ENCODE data around the gene THUMPD1. TPM values are rescaled to one million over a fixed set of nuclear protein-coding genes. Genes with fewer than 3 reads are reported as not detected.

Gene THUMPD1
- total and polyA plus RNA-seq, 2 of the 8 experiments (the other 6 are each of a cell fraction or from before 2014, with no cell fraction given) = 31.6 to 49.4 TPM

DNA sequence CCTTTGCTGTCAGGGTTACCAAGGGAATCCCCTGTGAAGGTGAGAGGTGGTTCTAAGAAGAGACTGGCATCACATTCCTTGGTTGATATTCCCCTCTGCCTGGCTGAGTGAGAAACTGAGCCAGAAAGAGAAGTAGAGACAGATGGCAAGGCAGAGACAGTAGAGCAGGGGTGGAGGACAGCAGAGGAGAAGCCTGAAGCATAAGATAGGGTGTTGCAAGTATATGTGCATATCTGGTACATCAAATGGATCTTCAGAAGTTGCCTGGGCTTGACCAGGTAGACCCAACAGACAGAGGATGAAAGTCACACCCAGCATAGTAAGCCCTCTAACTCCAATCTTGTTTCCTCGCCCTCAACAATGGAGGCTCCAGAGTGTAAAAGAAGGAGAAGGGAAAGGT, 7.9 kb upstream of the THUMPD1 start:
- H3K79me1 ChIP-seq (ENCODE audit: low read depth, low read length) = no peaks in the 10 kb centered on the region
- no peak overlapping the region for H2BK15ac ChIP-seq (ENCODE audit: low read length)
- H3K9ac ChIP-seq (replicated peaks in 1 of 4; ENCODE audit: extremely low read depth in 1 of 4, low read depth in 3 of 4, low read length in 3 of 4) = no peak overlapping the region
- H3K27ac ChIP-seq (ENCODE audit: low read depth, low read length) = no peak overlapping the region
- H3K56ac ChIP-seq (replicated peaks; ENCODE audit: insufficient read length, low read depth, low read length) = no peak overlapping the region
- H4K8ac ChIP-seq (ENCODE audit: extremely low read depth, insufficient read depth, low read length) = no peak overlapping the region
- DNase-seq (ENCODE audit: low read depth in 1 of 2, low spot score in 2 of 2) = no peak
- no peaks in the 10 kb centered on the region for H3K23me2 ChIP-seq (ENCODE audit: low read depth, low read length)
- H4K20me1 ChIP-seq (replicated peaks in 1 of 2; ENCODE audit: control insufficient read depth in 1 of 2, insufficient read depth in 2 of 2, low read length in 2 of 2) = no peaks in the 10 kb centered on the region
- no peak overlapping the region for H2BK120ac ChIP-seq (replicated peaks; ENCODE audit: low read depth, low read length)
- H2BK12ac ChIP-seq (ENCODE audit: low read depth, low read length) = no peak overlapping the region
- no peak overlapping the region for H3K18ac ChIP-seq (ENCODE audit: extremely low read depth, low read length)
- ChIA-PET POLR2A (ENCODE audit: partially characterized antibody) (no interaction called here), CTCF (ENCODE audit: partially characterized antibody) (no interaction called here)
- WGBS, 2 experiments (ENCODE audit: extremely low coverage in 1 of 2, insufficient coverage in 1 of 2, insufficient read length in 1 of 2, insufficient replicate concordance in 2 of 2, low coverage in 1 of 2, low lambda C conversion rate in 2 of 2, missing lambda C conversion rate in 1 of 2) = 83% methylated on average over 1 of the region's 1 CpG; no CpG with 5 or more reads in 1 of the 2 experiments
- H3K9me3 ChIP-seq (ENCODE audit: insufficient read depth in 2 of 2, low read depth in 1 of 2, low read length in 1 of 2) = peaks cover 10 to 15% of the 10 kb centered on the region in 2 experiments; a peak in 2 of 4 replicates
- no peak overlapping the region for H2BK20ac ChIP-seq (ENCODE audit: low read length)
- H3K4me1 ChIP-seq (replicated peaks in 1 of 4; ENCODE audit: control insufficient read depth in 3 of 4, insufficient read depth in 4 of 4, low read length in 3 of 4) = no peaks in the 10 kb centered on the region
- H2AK5ac ChIP-seq (ENCODE audit: low read depth, low read length) = no peak overlapping the region
- H2BK5ac ChIP-seq (ENCODE audit: low read depth, low read length) = no peak overlapping the region
- no peaks in the 10 kb centered on the region for H3K27me3 ChIP-seq (replicated peaks in 1 of 4; ENCODE audit: control insufficient read depth in 3 of 4, extremely low read depth in 1 of 4, insufficient read depth in 3 of 4, low read length in 3 of 4)
- H4K5ac ChIP-seq (ENCODE audit: insufficient read length, low read depth, low read length) = no peak overlapping the region
- no peak overlapping the region for H3K14ac ChIP-seq (ENCODE audit: insufficient read length)
- H2AFZ ChIP-seq (ENCODE audit: low read length) = no peak overlapping the region
- H3K4me2 ChIP-seq (ENCODE audit: insufficient read depth in 1 of 2, low read depth in 2 of 2, low read length in 2 of 2) = no peak overlapping the region
- no peak overlapping the region for H3K23ac ChIP-seq (ENCODE audit: insufficient read length)
- H4K91ac ChIP-seq (replicated peaks; ENCODE audit: insufficient read length, low read length) = no peak overlapping the region
- TF ChIP-seq KDM5A (IDR thresholded peaks at IDR 0.05; ENCODE audit: low read length) (no peak), TCF12 (IDR thresholded peaks at IDR 0.05; ENCODE audit: low read depth, low read length) (no peak), FOSL1 (IDR thresholded peaks at IDR 0.05; ENCODE audit: insufficient read depth, low read depth, low read length) (no peak), CTCF (IDR thresholded peaks at IDR 0.05; ENCODE audit: control extremely low read depth in 1 of 3, insufficient read depth in 1 of 3, low read depth in 1 of 3, low read length in 3 of 3) (no peak), CHD2 (IDR thresholded peaks at IDR 0.05; ENCODE audit: low read length) (no peak), RBBP5 (IDR thresholded peaks at IDR 0.05; ENCODE audit: borderline replicate concordance, low read depth, low read length) (no peak), SRF (IDR thresholded peaks at IDR 0.05; ENCODE audit: low read depth, low read length) (no peak)
- no peaks in the 10 kb centered on the region for H3K79me2 ChIP-seq (ENCODE audit: control insufficient read depth in 1 of 2, insufficient read depth in 2 of 2, low read length in 2 of 2)
- H3K36me3 ChIP-seq (ENCODE audit: control insufficient read depth in 2 of 4, insufficient read depth in 4 of 4, low read length in 3 of 4) = no peaks in the 10 kb centered on the region
- H3K4me3 ChIP-seq (ENCODE audit: extremely low read depth in 1 of 4, insufficient read depth in 2 of 4, low read depth in 3 of 4, low read length in 4 of 4) = no peak overlapping the region
- no peak for FAIRE-seq
- H3K4ac ChIP-seq (replicated peaks; ENCODE audit: insufficient read length, low read depth, low read length) = no peak overlapping the region
